Neuronal stem cell (in vitro differentiated cells): Measurements from ENCODE around the gene PDE3B.
"Not testable (repeated sequence)": the region's sequence is repeated elsewhere in the genome, so short reads cannot be mapped to it uniquely, and the experiment has no call there.

Experiments
- DNase-seq: peaks from one replicate; pipeline ENCODE4 v3.0.0-alpha.2; 2013; ENCODE audit warnings: low spot score
- H2AFZ ChIP-seq: one replicate; pipeline ENCODE4 v1.6.1; 2013; ENCODE audit warnings: mild to moderate bottlenecking, low read length, inconsistent platforms
- H2AK5ac ChIP-seq: 2 replicates; pipeline ENCODE4 v1.6.1; 2013; ENCODE audit warnings: low read depth, mild to moderate bottlenecking, inconsistent platforms, low read length, moderate library complexity, mixed read lengths
- H2BK120ac ChIP-seq: 2 replicates; pipeline ENCODE4 v1.6.1; 2013; ENCODE audit warnings: low read depth, mild to moderate bottlenecking, inconsistent platforms, low read length, moderate library complexity, mixed read lengths
- H2BK12ac ChIP-seq: one replicate; pipeline ENCODE4 v1.6.1; 2013; ENCODE audit warnings: low read length, inconsistent platforms
- H2BK15ac ChIP-seq: 2 replicates; pipeline ENCODE4 v1.6.1; 2013; ENCODE audit warnings: mild to moderate bottlenecking, low read length, inconsistent platforms, mixed read lengths
- H2BK5ac ChIP-seq: one replicate; pipeline ENCODE4 v1.6.1; 2013; ENCODE audit warnings: inconsistent platforms, mild to moderate bottlenecking, low read length, moderate library complexity
- H3K14ac ChIP-seq: one replicate; pipeline ENCODE4 v1.6.1; 2013; ENCODE audit warnings: low read length, inconsistent platforms
- H3K18ac ChIP-seq: 2 replicates; pipeline ENCODE4 v1.6.1; 2013; ENCODE audit warnings: low read length, inconsistent platforms
- H3K23ac ChIP-seq: 2 replicates; pipeline ENCODE4 v1.6.1; 2013; ENCODE audit warnings: low read depth, mild to moderate bottlenecking, mixed read lengths, low read length, inconsistent platforms; ENCODE audit not compliant: poor library complexity
- H3K27ac ChIP-seq: replicated peaks from 3 replicates; pipeline ENCODE4 v1.5.1; 2013; ENCODE audit warnings: low read length, inconsistent platforms
- H3K27me3 ChIP-seq, 3 experiments: 2 replicates each; pipeline ENCODE4 v1.6.1; 2013; ENCODE audit warnings: low read length in 3 of 3, mild to moderate bottlenecking in 2 of 3, inconsistent platforms in 1 of 3, low read depth in 1 of 3, mixed read lengths in 1 of 3, moderate library complexity in 1 of 3; ENCODE audit not compliant: control insufficient read depth in 3 of 3, insufficient read depth in 3 of 3
- H3K36me3 ChIP-seq, 2 donors: replicated peaks in 1 of 2; 2 replicates each; pipeline ENCODE4 v1.6.1; 2013; ENCODE audit warnings: low read length in 2 of 2; ENCODE audit not compliant: control insufficient read depth in 2 of 2, insufficient read depth in 2 of 2
- H3K4ac ChIP-seq: 2 replicates; pipeline ENCODE4 v1.6.1; 2013; ENCODE audit warnings: inconsistent platforms, mild to moderate bottlenecking, low read length, moderate library complexity
- H3K4me1 ChIP-seq, 2 donors: 1 replicate in 1 of 2; 2 replicates in 1 of 2; pipeline ENCODE4 v1.6.1; 2013; ENCODE audit warnings: low read length in 2 of 2, low read depth in 1 of 2; ENCODE audit not compliant: control insufficient read depth in 2 of 2, insufficient read depth in 1 of 2
- H3K4me2 ChIP-seq: one replicate; pipeline ENCODE4 v1.6.1; 2013; ENCODE audit warnings: mild to moderate bottlenecking, low read length, inconsistent platforms; ENCODE audit not compliant: insufficient read depth, poor library complexity, severe bottlenecking
- H3K4me3 ChIP-seq, 2 donors: 2 replicates each; pipeline ENCODE4 v1.5.1; 2013; ENCODE audit warnings: low read length in 2 of 2, mild to moderate bottlenecking in 2 of 2, inconsistent platforms in 1 of 2, moderate library complexity in 1 of 2
- H3K79me1 ChIP-seq: one replicate; pipeline ENCODE4 v1.6.1; 2013; ENCODE audit warnings: low read depth, mild to moderate bottlenecking, inconsistent platforms, low read length, moderate library complexity
- H3K9ac ChIP-seq: one replicate; pipeline ENCODE4 v1.6.1; 2013; ENCODE audit warnings: mild to moderate bottlenecking, low read depth, low read length, inconsistent platforms; ENCODE audit not compliant: poor library complexity
- H3K9me3 ChIP-seq, 2 donors: replicated peaks in 1 of 2; 2 replicates each; pipeline versions ENCODE3 to v1.6.1; 2013; ENCODE audit warnings: low read length in 2 of 2, mild to moderate bottlenecking in 2 of 2, inconsistent platforms in 1 of 2, low read depth in 1 of 2, mixed read lengths in 1 of 2, moderate library complexity in 1 of 2; ENCODE audit not compliant: control insufficient read depth in 2 of 2, insufficient read depth in 1 of 2
- H4K8ac ChIP-seq: one replicate; pipeline ENCODE4 v1.6.1; 2013; ENCODE audit warnings: low read depth, mild to moderate bottlenecking, inconsistent platforms, low read length, moderate library complexity
- H4K91ac ChIP-seq: one replicate; pipeline ENCODE4 v1.6.1; 2013; ENCODE audit warnings: low read length, low read depth, mild to moderate bottlenecking, inconsistent platforms; ENCODE audit not compliant: poor library complexity
- WGBS, 2 donors: extraction: QIAGEN DNeasy Blood & Tissue Kit; methylation state at CpG; one replicate each; pipeline ENCODE4 v1.1.7; 2013; ENCODE audit warnings: missing lambda C conversion rate in 2 of 2, mixed read lengths in 1 of 2; ENCODE audit not compliant: insufficient read length in 2 of 2, insufficient replicate concordance in 1 of 2; ENCODE audit errors: extremely low coverage in 2 of 2; 5-methylcytosine and 5-hydroxymethylcytosine counted together

PDE3B gene

GRCh38 chr11:14687456-14687855 is 43.9 kb downstream of the PDE3B start:
- no peak for DNase-seq
- H3K4me3 ChIP-seq: no peak overlapping the region
- no peak overlapping the region for H4K8ac ChIP-seq
- no peak overlapping the region for H3K27ac ChIP-seq
- no peaks in the 10 kb centered on the region for H3K9me3 ChIP-seq
- no peaks in the 10 kb centered on the region for H3K36me3 ChIP-seq
- no peak overlapping the region for H3K4me2 ChIP-seq
- no peak overlapping the region for H3K9ac ChIP-seq
- no peaks in the 10 kb centered on the region for H3K79me1 ChIP-seq
- no peaks in the 10 kb centered on the region for H3K4me1 ChIP-seq
- no peak overlapping the region for H2BK5ac ChIP-seq
- H2BK12ac ChIP-seq: no peak overlapping the region
- H3K4ac ChIP-seq: no peak overlapping the region
- no peak overlapping the region for H3K23ac ChIP-seq
- no peak overlapping the region for H3K18ac ChIP-seq
- no peak overlapping the region for H2BK120ac ChIP-seq
- H2BK15ac ChIP-seq: no peak overlapping the region
- no peak overlapping the region for H4K91ac ChIP-seq
- no peak overlapping the region for H3K14ac ChIP-seq
- H2AFZ ChIP-seq: no peak overlapping the region
- no peak overlapping the region for H2AK5ac ChIP-seq
- no peaks in the 10 kb centered on the region for H3K27me3 ChIP-seq

GRCh38 chr11:14687943-14688627 is 44.5 kb downstream of the PDE3B start:
- Histone ChIP-seq H2BK12ac (no peak overlapping the region), H3K23ac (no peak overlapping the region), H3K9ac (no peak overlapping the region), H2BK5ac (no peak overlapping the region), H3K27ac (no peak overlapping the region), H3K36me3 (no peaks in the 10 kb centered on the region), H3K4me1 (no peaks in the 10 kb centered on the region), H3K4me3 (no peak overlapping the region), H3K18ac (no peak overlapping the region), H2BK15ac (no peak overlapping the region), H3K4ac (no peak overlapping the region), H3K27me3 (no peaks in the 10 kb centered on the region), H3K14ac (no peak overlapping the region), H2BK120ac (no peak overlapping the region), H2AK5ac (no peak overlapping the region), H3K79me1 (no peaks in the 10 kb centered on the region), H3K9me3 (peaks cover 0 to 1% of the 10 kb centered on the region in 2 donors), H2AFZ (no peak overlapping the region), H4K91ac (no peak overlapping the region), H4K8ac (no peak overlapping the region), H3K4me2 (no peak overlapping the region)
- WGBS, 2 donors: no CpG with 5 or more reads among the region's 2 CpGs
- no peak for DNase-seq

- H4K91ac ChIP-seq, H3K9me3 ChIP-seq: not testable (repeated sequence)
- no CpG with 5 or more reads among the region's 2 CpGs for WGBS, 2 donors
Measured at GRCh38 chr11:14695656-14696055, 52.1 kb downstream of the PDE3B start.

GRCh38 chr11:14698771-14699170 is 55.2 kb downstream of the PDE3B start:
- H4K8ac ChIP-seq: no peak overlapping the region
- no peak overlapping the region for H3K4me3 ChIP-seq
- H2BK12ac ChIP-seq: no peak overlapping the region
- no peak overlapping the region for H2AK5ac ChIP-seq
- no peak overlapping the region for H3K4ac ChIP-seq
- H3K4me1 ChIP-seq: no peaks in the 10 kb centered on the region
- no peak overlapping the region for H2BK15ac ChIP-seq
- no CpG with 5 or more reads among the region's 1 CpG for WGBS, 2 donors
- H4K91ac ChIP-seq: no peak overlapping the region
- no peaks in the 10 kb centered on the region for H3K36me3 ChIP-seq
- H3K23ac ChIP-seq: no peak overlapping the region
- H2BK5ac ChIP-seq: no peak overlapping the region
- no peaks in the 10 kb centered on the region for H3K27me3 ChIP-seq
- no peak for DNase-seq
- H3K4me2 ChIP-seq: no peak overlapping the region
- peaks cover 0 to 9% of the 10 kb centered on the region in 2 donors for H3K9me3 ChIP-seq
- H2AFZ ChIP-seq: no peak overlapping the region
- H3K79me1 ChIP-seq: no peaks in the 10 kb centered on the region
- no peak overlapping the region for H3K14ac ChIP-seq
- H3K27ac ChIP-seq: no peak overlapping the region
- no peak overlapping the region for H3K18ac ChIP-seq
- no peak overlapping the region for H2BK120ac ChIP-seq
- H3K9ac ChIP-seq: no peak overlapping the region

More at GRCh38 chr11:14695656-14696055, 52.1 kb downstream of the PDE3B start:
- H3K36me3 ChIP-seq, H2BK5ac ChIP-seq, H2AFZ ChIP-seq, H3K18ac ChIP-seq, H4K8ac ChIP-seq, H3K14ac ChIP-seq, H3K4me2 ChIP-seq, H3K79me1 ChIP-seq, H3K23ac ChIP-seq, H3K27me3 ChIP-seq, H2BK15ac ChIP-seq, H3K4me3 ChIP-seq, DNase-seq, H2BK12ac ChIP-seq, H3K4ac ChIP-seq, H3K9ac ChIP-seq, H3K27ac ChIP-seq, H3K4me1 ChIP-seq, H2BK120ac ChIP-seq, H2AK5ac ChIP-seq: not testable (repeated sequence)
